T-cell (primary cell): ENCODE results near the gene CNTNAP2. TPM values are rescaled to one million over a fixed set of nuclear protein-coding genes. Genes with fewer than 3 reads are reported as not detected.

ENCODE experiments used
- ATAC-seq, 4 experiments: fragments of 200-7000 bp in 3 of 4; fragments of 150-1000 bp in 1 of 4; cut with Tn5 transposase; replicated peaks in 1 of 4; 1 replicate in 3 of 4; 2 replicates in 1 of 4; pipeline ENCODE4 v1.10.0; 2021; ENCODE audit warnings: moderate library complexity in 3 of 4, mild to moderate bottlenecking in 2 of 4, moderate number of reproducible peaks in 1 of 4
- CTCF ChIA-PET, 2 donors: fragments of 300-600 bp; sonication (Branson Sonifier 250); formaldehyde crosslinking; loops; one replicate each; lab custom pipeline; 2022; ENCODE audit warnings: antibody characterized with exemption in 2 of 2; lab: Charles Lee
- POLR2A ChIA-PET, 2 donors: fragments of 300-600 bp; sonication (Branson Sonifier 250); formaldehyde crosslinking; loops; one replicate each; lab custom pipeline; 2022; ENCODE audit warnings: antibody characterized with exemption in 2 of 2; lab: Charles Lee
- DNase-seq, 35 experiments: peaks; one replicate each; pipeline versions ENCODE4 v3.0.0 to v3.0.0-alpha.2; 2013 to 2023
- H3K27ac ChIP-seq: one replicate; pipeline ENCODE4 v1.5.1; 2013; ENCODE audit warnings: low read length
- H3K27me3 ChIP-seq, 2 experiments: replicated peaks in 1 of 2; 1 replicate in 1 of 2; 2 replicates in 1 of 2; pipeline versions ENCODE4 v1.6.1 to v1.7.0; 2013; ENCODE audit warnings: low read length in 1 of 2, mixed read lengths in 1 of 2; ENCODE audit not compliant: control insufficient read depth in 2 of 2, insufficient read depth in 2 of 2; ENCODE audit errors: extremely low read depth in 1 of 2
- H3K36me3 ChIP-seq, 2 donors: 1 replicate in 1 of 2; 2 replicates in 1 of 2; pipeline versions ENCODE4 v1.6.1 to v1.7.0; 2013; ENCODE audit warnings: low read length in 1 of 2; ENCODE audit not compliant: control insufficient read depth in 2 of 2, insufficient read depth in 1 of 2; ENCODE audit errors: extremely low read depth in 1 of 2
- H3K4me1 ChIP-seq, 2 experiments: 1 replicate in 1 of 2; 2 replicates in 1 of 2; pipeline versions ENCODE4 v1.6.1 to v1.7.0; 2013; ENCODE audit warnings: low read length in 2 of 2, mixed read lengths in 1 of 2; ENCODE audit not compliant: insufficient read depth in 2 of 2, control insufficient read depth in 1 of 2; ENCODE audit errors: extremely low read depth in 1 of 2
- H3K4me3 ChIP-seq, 2 donors: 1 replicate in 1 of 2; 2 replicates in 1 of 2; pipeline versions ENCODE4 v1.5.1 to v1.7.0; 2013; ENCODE audit warnings: mild to moderate bottlenecking in 2 of 2, low read length in 1 of 2, moderate library complexity in 1 of 2; ENCODE audit not compliant: control insufficient read depth in 1 of 2; ENCODE audit errors: extremely low read depth in 1 of 2
- H3K9me3 ChIP-seq: 2 replicates; pipeline ENCODE4 v1.7.0; 2013
- H3K27ac Mint-ChIP-seq, 2 donors: one replicate each; pipeline ENCODE4 v1.8.0; 2020 to 2021; ENCODE audit warnings: mild to moderate bottlenecking in 2 of 2, mixed read lengths in 2 of 2
- H3K27me3 Mint-ChIP-seq, 2 donors: one replicate each; pipeline ENCODE4 v1.8.0; 2021 to 2022; ENCODE audit warnings: mixed read lengths in 2 of 2
- H3K36me3 Mint-ChIP-seq: one replicate; pipeline ENCODE4 v1.8.0; 2021; ENCODE audit warnings: mixed read lengths
- H3K4me1 Mint-ChIP-seq, 3 donors: one replicate each; pipeline ENCODE4 v1.8.0; 2020 to 2022; ENCODE audit warnings: mixed read lengths in 3 of 3, mild to moderate bottlenecking in 1 of 3
- H3K4me3 Mint-ChIP-seq, 3 donors: one replicate each; pipeline ENCODE4 v1.8.0; 2020 to 2022; ENCODE audit warnings: mild to moderate bottlenecking in 3 of 3, mixed read lengths in 3 of 3, moderate library complexity in 3 of 3
- H3K9me3 Mint-ChIP-seq, 3 donors: one replicate each; pipeline ENCODE4 v1.8.0; 2020 to 2022; ENCODE audit warnings: mixed read lengths in 3 of 3
- WGBS: methylation state at CpG from one replicate; pipeline ENCODE4 v1.1.5; 2013; ENCODE audit warnings: missing lambda C conversion rate; ENCODE audit not compliant: insufficient coverage; 5-methylcytosine and 5-hydroxymethylcytosine counted together
- total RNA-seq, 35 experiments: library from RNA in 6 of 35; stranded (reverse) in 6 of 35; fragments of 120-200 nt in 1 of 35; gene quantifications; one replicate each; pipeline versions ENCODE4 v1.2.1 to v1.2.4 and lab custom pipeline; 2013 to 2026

CNTNAP2 gene
- total RNA-seq, 5 donors from 2014 or later (not counting 1 experiment from before 2014, with no cell fraction given), result 0.15 to 0.72 (median 0.21) TPM

DNA sequence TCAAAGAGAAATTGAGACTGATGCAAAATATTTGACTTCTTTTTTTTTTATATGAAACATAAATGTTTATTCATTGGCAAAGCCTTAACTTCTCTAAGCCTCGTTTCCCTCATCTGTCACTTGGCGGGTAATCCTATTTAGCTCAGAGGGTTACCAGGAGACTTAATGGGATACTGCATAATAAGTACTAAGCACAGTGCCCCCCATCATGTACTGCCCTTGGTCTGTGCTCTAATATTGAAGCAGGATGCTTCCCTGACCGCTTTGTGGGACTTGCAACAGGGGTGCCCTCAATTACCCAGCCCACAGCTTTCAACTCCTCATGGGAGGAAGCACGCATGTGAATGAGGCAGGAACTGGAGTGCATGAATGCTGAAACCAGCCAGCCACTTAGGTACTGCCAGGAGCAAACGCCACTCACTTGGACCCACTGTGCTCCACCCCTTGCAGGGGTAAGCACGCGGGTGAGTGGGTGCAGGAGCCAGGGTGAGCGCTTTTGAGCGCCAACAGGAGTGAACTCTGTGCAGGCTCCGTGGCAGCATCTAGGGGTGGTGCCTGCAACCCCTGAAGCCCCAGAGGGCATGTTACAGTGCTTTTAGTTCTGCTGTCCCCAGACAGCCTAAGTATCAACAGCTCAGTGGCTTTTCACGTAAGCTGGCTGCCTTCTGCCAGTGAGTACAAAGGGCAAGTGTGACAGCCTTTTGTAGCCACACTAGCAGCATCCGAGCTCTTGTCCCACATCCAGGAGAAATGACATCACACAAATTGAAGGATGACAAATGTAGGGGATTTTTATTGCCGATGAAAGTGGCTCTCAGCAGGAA is 2264.2 kb downstream of the CNTNAP2 start:
- Mint-ChIP-seq H3K4me3 (no peak overlapping the region), H3K27me3 (peaks cover 0 to 8% of the 10 kb centered on the region in 2 donors), H3K4me1 (no peaks in the 10 kb centered on the region), H3K27ac (no peak overlapping the region), H3K9me3 (no peaks in the 10 kb centered on the region), H3K36me3 (no peaks in the 10 kb centered on the region)
- ATAC-seq (no peak), DNase-seq (no peak)
- ChIA-PET CTCF (no interaction called here), POLR2A (no interaction called here)
- Histone ChIP-seq H3K27me3 (peaks cover 0 to 8% of the 10 kb centered on the region in 2 experiments), H3K27ac (no peak overlapping the region), H3K36me3 (no peaks in the 10 kb centered on the region), H3K4me1 (no peaks in the 10 kb centered on the region), H3K9me3 (no peaks in the 10 kb centered on the region), H3K4me3 (no peak overlapping the region)
- WGBS, result 80% methylated on average over 12 of the region's 13 CpGs

- DNase-seq (no peak), ATAC-seq (no peak)
- Histone ChIP-seq H3K27ac (no peak overlapping the region), H3K9me3 (no peaks in the 10 kb centered on the region), H3K4me1 (no peaks in the 10 kb centered on the region), H3K4me3 (no peak overlapping the region), H3K27me3 (peaks cover 0 to 8% of the 10 kb centered on the region in 2 experiments), H3K36me3 (no peaks in the 10 kb centered on the region)
- no CpG with 5 or more reads among the region's 8 CpGs for WGBS
- no peaks in the 10 kb centered on the region for H3K36me3 Mint-ChIP-seq
- H3K27ac Mint-ChIP-seq, result no peak overlapping the region
- no peaks in the 10 kb centered on the region for H3K4me1 Mint-ChIP-seq
- ChIA-PET CTCF (no interaction called here), POLR2A (no interaction called here)
- H3K27me3 Mint-ChIP-seq, result peaks cover 0 to 8% of the 10 kb centered on the region in 2 donors
- no peaks in the 10 kb centered on the region for H3K9me3 Mint-ChIP-seq
- H3K4me3 Mint-ChIP-seq, result no peak overlapping the region
Measured at GRCh38 chr7:148382596-148382995, 2266.0 kb downstream of the CNTNAP2 start.

DNA sequence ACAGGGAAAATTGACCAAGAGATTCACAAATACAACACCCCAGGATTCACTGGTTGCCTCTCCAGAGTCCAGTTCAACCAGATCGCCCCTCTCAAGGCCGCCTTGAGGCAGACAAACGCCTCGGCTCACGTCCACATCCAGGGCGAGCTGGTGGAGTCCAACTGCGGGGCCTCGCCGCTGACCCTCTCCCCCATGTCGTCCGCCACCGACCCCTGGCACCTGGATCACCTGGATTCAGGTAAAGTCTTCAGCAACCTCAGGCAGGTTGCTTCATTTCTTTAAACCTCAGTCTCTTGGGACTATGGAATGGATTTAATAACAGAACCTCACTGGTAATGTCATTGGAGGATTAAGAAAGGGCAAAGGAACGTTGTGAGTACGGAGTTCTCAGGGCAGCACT is 2267.1 kb downstream of the CNTNAP2 start:
- no peak overlapping the region for H3K4me3 ChIP-seq
- ChIA-PET POLR2A (no interaction called here), CTCF (no interaction called here)
- peaks cover 0 to 8% of the 10 kb centered on the region in 2 experiments for H3K27me3 ChIP-seq
- Mint-ChIP-seq H3K27me3 (peaks cover 0 to 8% of the 10 kb centered on the region in 2 donors), H3K9me3 (no peaks in the 10 kb centered on the region), H3K4me3 (no peak overlapping the region), H3K4me1 (no peaks in the 10 kb centered on the region), H3K27ac (no peak overlapping the region), H3K36me3 (no peaks in the 10 kb centered on the region)
- H3K36me3 ChIP-seq, result no peaks in the 10 kb centered on the region
- H3K4me1 ChIP-seq, result no peaks in the 10 kb centered on the region
- H3K9me3 ChIP-seq, result no peaks in the 10 kb centered on the region
- ATAC-seq (no peak), DNase-seq (no peak)
- 81% methylated on average over 9 of the region's 14 CpGs for WGBS
- H3K27ac ChIP-seq, result no peak overlapping the region

DNA sequence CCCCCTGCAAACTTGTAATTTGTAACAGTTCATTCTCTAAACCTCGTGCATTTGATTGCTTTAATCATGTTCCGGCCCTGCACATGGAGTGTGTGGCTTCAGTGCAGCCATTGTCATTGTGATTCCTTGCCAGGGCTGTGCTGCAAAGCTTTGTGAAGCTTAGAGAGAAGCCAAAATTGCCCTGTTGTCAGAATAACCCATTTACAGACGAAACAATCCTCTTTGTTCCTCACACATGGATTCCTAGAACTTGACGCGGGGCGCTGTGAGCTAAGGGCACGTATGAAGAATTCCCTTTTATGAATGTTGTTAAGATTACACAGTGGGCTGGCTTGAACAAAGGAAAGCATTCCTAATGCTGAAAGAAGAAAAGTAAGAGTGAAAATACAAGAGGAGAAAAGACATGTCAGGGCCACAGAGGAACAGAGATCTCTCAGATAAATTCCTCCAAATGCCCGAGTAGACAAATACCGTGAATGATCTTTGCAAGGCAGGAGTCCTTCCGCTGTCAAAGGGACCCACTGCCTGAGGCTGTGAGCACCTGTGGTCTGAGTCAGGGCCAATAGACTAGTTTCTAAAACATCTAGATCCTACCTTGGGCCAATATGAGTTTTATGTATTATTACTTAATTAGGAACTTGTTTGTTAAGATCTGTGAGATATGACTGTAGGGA is 2268.5 kb downstream of the CNTNAP2 start:
- ATAC-seq, result no peak
- H3K9me3 Mint-ChIP-seq, result peaks cover 0 to 6% (median 5%) of the 10 kb centered on the region in 3 donors
- no peaks in the 10 kb centered on the region for H3K4me1 Mint-ChIP-seq
- peaks cover 3 to 8% of the 10 kb centered on the region in 2 donors for H3K27me3 Mint-ChIP-seq
- H3K27me3 ChIP-seq, result peaks cover 0 to 3% of the 10 kb centered on the region in 2 experiments
- H3K4me1 ChIP-seq, result no peaks in the 10 kb centered on the region
- no peak overlapping the region for H3K27ac ChIP-seq
- no peaks in the 10 kb centered on the region for H3K36me3 Mint-ChIP-seq
- H3K9me3 ChIP-seq, result no peaks in the 10 kb centered on the region
- H3K4me3 Mint-ChIP-seq, result no peak overlapping the region
- H3K27ac Mint-ChIP-seq, result no peak overlapping the region
- no peaks in the 10 kb centered on the region for H3K36me3 ChIP-seq
- ChIA-PET CTCF (no interaction called here), POLR2A (no interaction called here)
- WGBS, result 97% methylated on average over 5 of the region's 10 CpGs
- no peak for DNase-seq
- no peak overlapping the region for H3K4me3 ChIP-seq

GRCh38 chr7:148390381-148390780 is 2273.8 kb downstream of the CNTNAP2 start:
- no peak for DNase-seq
- Mint-ChIP-seq H3K4me3 (no peak overlapping the region), H3K27me3 (peaks cover 5 to 11% of the 10 kb centered on the region in 2 donors), H3K4me1 (no peaks in the 10 kb centered on the region), H3K36me3 (no peaks in the 10 kb centered on the region), H3K27ac (no peak overlapping the region), H3K9me3 (peaks cover 0 to 6% (median 5%) of the 10 kb centered on the region in 3 donors)
- POLR2A ChIA-PET, result no interaction called here
- Histone ChIP-seq H3K27me3 (peaks cover 0 to 2% of the 10 kb centered on the region in 2 experiments), H3K4me1 (no peaks in the 10 kb centered on the region), H3K9me3 (no peaks in the 10 kb centered on the region), H3K27ac (no peak overlapping the region), H3K4me3 (no peak overlapping the region), H3K36me3 (no peaks in the 10 kb centered on the region)
- CTCF ChIA-PET, result no interaction called here
- no peak for ATAC-seq

GRCh38 chr7:148391591-148391990 is 2275.0 kb downstream of the CNTNAP2 start:
- Mint-ChIP-seq H3K4me3 (no peak overlapping the region), H3K27ac (no peak overlapping the region), H3K4me1 (no peaks in the 10 kb centered on the region), H3K36me3 (no peaks in the 10 kb centered on the region), H3K9me3 (peaks cover 0 to 6% (median 5%) of the 10 kb centered on the region in 3 donors), H3K27me3 (peaks cover 14 to 21% of the 10 kb centered on the region in 2 donors)
- ChIA-PET POLR2A (no interaction called here), CTCF (no interaction called here)
- no peak overlapping the region for H3K4me3 ChIP-seq
- H3K36me3 ChIP-seq, result no peaks in the 10 kb centered on the region
- H3K27ac ChIP-seq, result no peak overlapping the region
- no peaks in the 10 kb centered on the region for H3K4me1 ChIP-seq
- ATAC-seq, result no peak
- WGBS, result no CpG with 5 or more reads among the region's 4 CpGs
- no peaks in the 10 kb centered on the region for H3K9me3 ChIP-seq
- H3K27me3 ChIP-seq, result peaks cover 2 to 3% of the 10 kb centered on the region in 2 experiments
- no peak for DNase-seq
